GM10266 (cell line): ENCODE results near the gene AKR1C1.
"Not testable (repeated sequence)": the region's sequence is repeated elsewhere in the genome, so short reads cannot be mapped to it uniquely, and the experiment has no call there.

Experiments
- DNase-seq: peaks from one replicate; pipeline ENCODE4 v3.0.0; 2012; ENCODE audit errors: extremely low spot score
- TF ChIP-seq, protein P1 (sequence below): IDR thresholded peaks from 2 replicates; pipeline ENCODE4 v1.5.1; 2012; ENCODE audit warnings: mild to moderate bottlenecking, low read depth; ENCODE audit not compliant: control insufficient read depth, insufficient read depth; ENCODE audit errors: missing control alignments

AKR1C1 gene

DNA sequence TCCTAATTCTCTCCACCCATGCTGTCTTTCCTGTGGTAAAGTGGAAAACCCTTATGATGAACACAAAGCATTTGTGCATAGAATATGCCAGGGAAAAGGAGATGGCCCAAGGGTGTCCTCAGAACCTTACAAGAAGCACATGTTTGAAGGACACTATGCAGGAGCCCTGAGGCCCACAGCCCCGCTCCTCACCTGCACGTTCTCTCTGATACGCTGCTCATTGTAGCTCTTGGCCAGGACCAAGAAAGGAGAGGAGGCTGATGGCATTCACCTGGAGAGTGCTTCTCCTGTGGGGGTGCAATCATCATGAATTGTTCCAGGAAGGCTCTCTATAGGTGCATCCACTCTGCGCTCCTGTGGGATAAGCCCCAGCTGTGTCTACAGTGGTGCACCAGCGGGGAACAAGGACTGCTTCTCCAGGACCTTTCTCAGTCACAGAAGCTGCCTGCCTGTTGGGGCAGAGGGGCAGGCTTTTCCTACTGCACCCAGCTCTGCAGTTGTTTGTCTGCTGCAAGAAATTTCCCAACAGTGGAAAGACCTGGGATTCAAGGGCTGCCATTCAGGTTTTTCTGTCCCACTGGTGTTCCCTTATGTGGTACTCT is 20.5 kb downstream of the AKR1C1 start:
- TF ChIP-seq, protein P1, sequence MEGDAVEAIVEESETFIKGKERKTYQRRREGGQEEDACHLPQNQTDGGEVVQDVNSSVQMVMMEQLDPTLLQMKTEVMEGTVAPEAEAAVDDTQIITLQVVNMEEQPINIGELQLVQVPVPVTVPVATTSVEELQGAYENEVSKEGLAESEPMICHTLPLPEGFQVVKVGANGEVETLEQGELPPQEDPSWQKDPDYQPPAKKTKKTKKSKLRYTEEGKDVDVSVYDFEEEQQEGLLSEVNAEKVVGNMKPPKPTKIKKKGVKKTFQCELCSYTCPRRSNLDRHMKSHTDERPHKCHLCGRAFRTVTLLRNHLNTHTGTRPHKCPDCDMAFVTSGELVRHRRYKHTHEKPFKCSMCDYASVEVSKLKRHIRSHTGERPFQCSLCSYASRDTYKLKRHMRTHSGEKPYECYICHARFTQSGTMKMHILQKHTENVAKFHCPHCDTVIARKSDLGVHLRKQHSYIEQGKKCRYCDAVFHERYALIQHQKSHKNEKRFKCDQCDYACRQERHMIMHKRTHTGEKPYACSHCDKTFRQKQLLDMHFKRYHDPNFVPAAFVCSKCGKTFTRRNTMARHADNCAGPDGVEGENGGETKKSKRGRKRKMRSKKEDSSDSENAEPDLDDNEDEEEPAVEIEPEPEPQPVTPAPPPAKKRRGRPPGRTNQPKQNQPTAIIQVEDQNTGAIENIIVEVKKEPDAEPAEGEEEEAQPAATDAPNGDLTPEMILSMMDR: no peak
- DNase-seq: no peak

- DNase-seq: no peak
These were observed 21.0 kb downstream of the AKR1C1 start for GRCh38 chr10:4984223-4984622.

GRCh38 chr10:4984971-4985594 is 21.9 kb downstream of the AKR1C1 start:
- TF ChIP-seq, protein P1: no peak
- no peak for DNase-seq

More at GRCh38 chr10:4984223-4984622, 21.0 kb downstream of the AKR1C1 start:
- TF ChIP-seq, protein P1: no peak

GRCh38 chr10:4988000-4988641 is 24.9 kb downstream of the AKR1C1 start:
- DNase-seq: not testable (repeated sequence)

- DNase-seq: no peak
- TF ChIP-seq, protein P1: no peak
These were observed 27.0 kb downstream of the AKR1C1 start for GRCh38 chr10:4990217-4990616.

- not testable (repeated sequence) for DNase-seq
These were observed 28.2 kb downstream of the AKR1C1 start for GRCh38 chr10:4991463-4991862.

- not testable (repeated sequence) for DNase-seq
These were observed 29.3 kb downstream of the AKR1C1 start for GRCh38 chr10:4992564-4992963.

DNA sequence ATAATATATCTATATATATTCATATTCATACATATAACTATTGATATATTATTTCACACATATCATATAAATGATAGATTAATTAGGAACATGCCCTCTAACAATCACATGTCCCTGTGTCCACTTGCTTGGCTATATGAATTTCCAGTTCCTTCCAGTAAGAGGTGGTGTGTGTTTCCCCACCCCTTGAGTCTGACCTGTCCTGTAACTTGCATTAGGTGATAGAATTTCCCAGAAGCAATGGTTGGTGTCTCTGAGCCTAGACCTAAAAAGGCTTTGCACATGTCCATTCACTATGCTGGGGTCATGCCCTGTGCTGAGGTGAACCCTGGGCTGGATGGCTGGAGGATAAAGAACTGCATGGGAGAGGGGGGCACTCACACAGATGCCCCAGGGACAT is 31.0 kb downstream of the AKR1C1 start:
- not testable (repeated sequence) for DNase-seq

DNA sequence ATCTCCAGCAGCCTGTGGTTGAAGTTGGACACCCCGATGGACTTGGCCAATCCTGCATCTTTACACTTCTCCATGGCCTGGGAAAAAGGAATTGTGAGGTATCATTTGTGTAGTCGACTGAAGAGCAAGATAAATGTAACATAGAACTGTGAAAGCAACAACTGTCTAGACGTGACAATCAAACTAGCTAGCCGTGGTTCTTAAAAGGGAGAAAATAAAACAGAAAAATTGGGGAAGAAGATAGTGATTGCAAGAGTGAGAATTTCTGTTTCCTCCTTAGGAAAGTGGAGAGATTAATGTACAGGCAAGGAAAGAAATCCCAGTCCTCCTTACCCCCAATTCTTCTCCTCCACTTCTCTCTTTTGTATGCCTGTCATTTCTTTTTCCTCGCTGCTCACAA is 35.5 kb downstream of the AKR1C1 start:
- TF ChIP-seq, protein P1: no peak

More for the DNA sequence above, 35.5 kb downstream of the AKR1C1 start:
- no peak for DNase-seq
